Measurements from ENCODE around the gene DIPK1C.
"Not testable (repeated sequence)": the region's sequence is repeated elsewhere in the genome, so short reads cannot be mapped to it uniquely, and the experiment has no call there.

DIPK1C gene

DNA sequence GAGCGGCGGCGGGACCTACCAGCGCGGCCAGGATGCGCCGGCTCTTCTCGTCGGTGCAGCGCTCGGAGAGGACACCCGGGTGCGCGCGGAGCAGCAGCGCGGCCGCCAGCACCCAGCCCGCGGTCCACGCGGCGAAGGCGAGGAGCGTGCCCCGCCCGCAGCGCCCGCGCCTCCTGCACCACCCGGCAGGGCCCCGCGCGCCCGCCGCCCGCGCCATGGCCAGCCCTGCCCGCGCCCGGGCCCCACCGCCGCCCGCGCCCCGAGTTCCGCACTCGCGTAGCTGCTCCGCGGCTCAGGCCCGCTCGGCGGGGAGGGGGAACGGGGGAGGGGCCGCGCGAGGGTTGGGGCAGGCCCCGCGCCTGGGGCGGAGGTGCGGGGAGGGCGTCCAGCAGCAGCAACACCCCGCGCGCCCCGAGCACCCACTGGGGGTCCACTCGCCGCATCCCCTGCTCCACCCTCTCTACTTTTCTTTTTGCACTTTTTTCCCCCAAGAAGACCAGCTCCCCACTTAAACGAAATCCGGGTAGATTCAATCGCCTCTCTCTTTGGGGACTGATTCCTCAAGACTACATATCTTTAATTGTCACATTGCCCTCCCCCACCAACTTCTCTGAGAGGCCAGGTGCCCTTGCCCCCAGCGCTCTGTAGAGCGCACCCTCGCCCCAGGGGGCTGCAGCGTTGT, at the start of gene DIPK1C:
Gene DIPK1C (minus strand): TSS at position 266 of the 682 bp plus-strand sequence. CDS start 49 bp downstream, at position 217.
- H3K4me3 ChIP-seq (ENCODE audit: low read depth, low read length) = no peak within 1 kb of the TSS
- TF ChIP-seq, protein P1, sequence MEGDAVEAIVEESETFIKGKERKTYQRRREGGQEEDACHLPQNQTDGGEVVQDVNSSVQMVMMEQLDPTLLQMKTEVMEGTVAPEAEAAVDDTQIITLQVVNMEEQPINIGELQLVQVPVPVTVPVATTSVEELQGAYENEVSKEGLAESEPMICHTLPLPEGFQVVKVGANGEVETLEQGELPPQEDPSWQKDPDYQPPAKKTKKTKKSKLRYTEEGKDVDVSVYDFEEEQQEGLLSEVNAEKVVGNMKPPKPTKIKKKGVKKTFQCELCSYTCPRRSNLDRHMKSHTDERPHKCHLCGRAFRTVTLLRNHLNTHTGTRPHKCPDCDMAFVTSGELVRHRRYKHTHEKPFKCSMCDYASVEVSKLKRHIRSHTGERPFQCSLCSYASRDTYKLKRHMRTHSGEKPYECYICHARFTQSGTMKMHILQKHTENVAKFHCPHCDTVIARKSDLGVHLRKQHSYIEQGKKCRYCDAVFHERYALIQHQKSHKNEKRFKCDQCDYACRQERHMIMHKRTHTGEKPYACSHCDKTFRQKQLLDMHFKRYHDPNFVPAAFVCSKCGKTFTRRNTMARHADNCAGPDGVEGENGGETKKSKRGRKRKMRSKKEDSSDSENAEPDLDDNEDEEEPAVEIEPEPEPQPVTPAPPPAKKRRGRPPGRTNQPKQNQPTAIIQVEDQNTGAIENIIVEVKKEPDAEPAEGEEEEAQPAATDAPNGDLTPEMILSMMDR (IDR thresholded peaks at IDR 0.05; ENCODE audit: low read depth, low read length) = no peak

DNA sequence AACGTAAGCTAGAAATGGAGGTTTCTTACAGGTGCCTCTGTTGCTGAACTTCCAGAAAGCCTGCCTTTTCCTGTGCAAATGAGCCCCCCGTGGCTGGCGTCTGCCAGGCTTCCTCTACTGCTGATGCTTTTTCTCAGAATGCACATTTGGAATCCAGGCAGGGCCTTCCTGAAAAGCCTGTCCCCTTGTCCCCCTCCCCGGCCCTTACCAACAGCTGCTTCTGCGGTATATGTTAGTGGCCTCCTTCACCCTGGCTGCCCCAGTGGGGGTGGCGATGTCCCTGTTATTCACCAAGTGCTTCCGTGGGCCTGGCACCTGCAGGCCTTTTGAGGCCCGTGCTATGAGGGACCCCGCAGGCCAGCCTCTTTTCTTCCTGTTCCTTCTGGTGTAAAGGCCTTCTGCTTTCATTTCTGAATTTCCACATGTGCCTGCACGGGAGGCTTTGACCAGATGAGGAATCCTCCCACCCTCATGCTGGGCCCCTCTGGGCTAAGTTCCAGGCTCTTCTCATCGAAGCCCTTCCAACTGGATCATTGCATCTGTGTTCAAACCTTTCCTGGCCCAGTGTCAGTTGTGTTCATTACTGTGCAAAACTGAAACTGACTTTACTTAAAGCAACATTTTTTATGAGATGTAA, 49.5 kb upstream of the DIPK1C start:
- no peak overlapping the region for H3K4me3 ChIP-seq (ENCODE audit: low read depth, low read length)
- TF ChIP-seq, protein P1 (IDR thresholded peaks at IDR 0.05; ENCODE audit: low read depth, low read length) = no peak

DNA sequence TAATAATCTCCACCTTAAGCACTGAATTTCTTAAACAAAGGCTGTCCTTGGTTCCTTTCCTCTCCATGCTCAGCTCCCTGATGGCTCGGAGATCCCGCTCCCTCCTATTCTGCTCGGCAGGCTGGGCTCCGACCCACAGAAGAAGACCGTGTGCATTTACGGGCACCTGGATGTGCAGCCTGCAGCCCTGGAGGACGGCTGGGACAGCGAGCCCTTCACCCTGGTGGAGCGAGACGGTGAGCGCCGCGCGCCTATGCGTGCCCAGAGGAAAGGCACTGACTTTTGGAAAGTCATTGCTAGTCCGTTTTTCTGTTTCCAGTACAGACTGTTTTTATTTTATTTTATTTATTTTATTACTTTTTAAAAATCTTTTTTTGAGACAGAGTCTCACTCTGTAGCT, 48.7 kb upstream of the DIPK1C start:
- TF ChIP-seq, protein P1 (IDR thresholded peaks at IDR 0.05; ENCODE audit: low read depth, low read length) = no peak
- H3K4me3 ChIP-seq (ENCODE audit: low read depth, low read length) = no peak overlapping the region

DNA sequence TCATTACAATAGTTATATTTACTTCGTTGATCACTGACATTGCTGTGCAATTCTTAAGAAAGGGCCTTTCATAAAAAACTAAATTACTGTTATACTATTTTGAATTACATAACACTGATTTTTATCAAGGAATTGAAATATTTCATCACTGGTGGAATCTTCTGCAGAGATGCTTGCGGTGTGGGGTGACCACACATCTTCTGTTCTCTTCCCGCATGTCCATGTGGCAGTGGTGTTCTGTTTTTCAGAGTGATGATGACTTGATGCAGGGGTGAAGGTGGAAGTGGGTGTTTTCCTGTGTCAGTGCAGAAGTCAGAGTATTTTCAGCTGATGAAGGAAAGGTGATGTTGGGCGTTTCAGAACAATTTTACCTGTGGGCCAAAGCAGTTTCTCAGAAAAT, 46.0 kb upstream of the DIPK1C start:
- no peak overlapping the region for H3K4me3 ChIP-seq (ENCODE audit: low read depth, low read length)
- TF ChIP-seq, protein P1 (IDR thresholded peaks at IDR 0.05; ENCODE audit: low read depth, low read length) = no peak

DNA sequence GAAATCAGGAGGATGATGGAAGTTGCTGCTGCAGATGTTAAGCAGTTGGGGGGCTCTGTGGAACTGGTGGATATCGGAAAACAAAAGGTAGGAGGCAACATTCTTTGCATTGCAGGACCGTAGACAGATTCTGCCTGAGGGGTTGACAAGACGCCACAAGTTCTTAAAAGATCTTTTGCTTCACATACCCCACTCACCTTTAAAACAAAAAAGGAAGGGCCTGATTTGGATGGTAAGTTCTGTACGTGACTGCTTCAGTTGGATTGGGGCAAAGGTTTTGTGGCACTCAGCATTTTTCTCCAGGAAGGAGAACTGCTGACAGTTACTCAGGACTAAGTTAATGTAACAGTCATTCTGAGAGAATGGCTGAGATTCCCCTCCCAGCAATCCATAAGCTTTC, 44.3 kb upstream of the DIPK1C start:
- H3K4me3 ChIP-seq (ENCODE audit: low read depth, low read length) = no peak overlapping the region
- TF ChIP-seq, protein P1 (IDR thresholded peaks at IDR 0.05; ENCODE audit: low read depth, low read length) = no peak

DNA sequence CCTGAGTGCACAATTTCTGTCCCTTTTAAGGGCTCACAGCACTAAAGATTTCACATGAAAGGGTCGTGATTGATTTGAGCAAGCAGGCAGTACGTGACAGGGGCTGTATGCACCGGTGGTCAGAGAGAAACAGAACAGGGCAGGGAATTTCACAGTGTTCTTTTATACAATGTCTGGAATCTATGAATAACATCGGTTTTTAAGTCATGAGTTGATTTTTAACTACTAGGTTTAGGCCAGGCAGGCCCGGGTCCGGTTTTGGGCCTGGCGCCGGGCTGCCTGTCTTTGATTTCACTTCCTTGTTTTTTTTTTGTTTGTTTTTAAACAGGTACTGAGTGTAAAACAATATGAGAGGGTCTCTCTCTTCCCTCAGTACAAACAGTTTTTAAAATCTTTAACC, 43.7 kb upstream of the DIPK1C start:
- H3K4me3 ChIP-seq (ENCODE audit: low read depth, low read length) = not testable (repeated sequence)

DNA sequence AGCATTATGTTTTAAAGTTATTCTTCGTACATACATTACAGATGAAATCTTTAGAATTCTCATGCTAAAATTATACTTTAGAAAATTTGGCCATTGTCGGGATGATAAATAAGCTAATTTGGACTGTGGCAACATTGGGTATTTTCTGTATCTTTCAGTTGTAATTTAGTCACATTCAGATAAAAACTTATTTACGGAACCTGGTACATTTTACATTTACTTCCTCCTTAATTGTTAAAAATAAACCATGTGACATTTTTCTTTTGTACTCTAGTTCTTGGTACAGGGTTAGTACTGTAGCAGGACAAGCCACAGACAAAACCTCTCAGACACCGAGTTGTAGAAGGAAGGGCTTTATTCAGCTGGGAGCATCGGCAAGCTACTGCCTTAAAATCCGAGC, 43.3 kb upstream of the DIPK1C start:
- H3K4me3 ChIP-seq (ENCODE audit: low read depth, low read length) = no peak overlapping the region
- TF ChIP-seq, protein P1 (IDR thresholded peaks at IDR 0.05; ENCODE audit: low read depth, low read length) = no peak
